ENCODE data around the gene APLNR.
A peak's percentile ranks its signal among the peaks of the same experiment; 100 is the strongest.

The APLNR gene

DNA sequence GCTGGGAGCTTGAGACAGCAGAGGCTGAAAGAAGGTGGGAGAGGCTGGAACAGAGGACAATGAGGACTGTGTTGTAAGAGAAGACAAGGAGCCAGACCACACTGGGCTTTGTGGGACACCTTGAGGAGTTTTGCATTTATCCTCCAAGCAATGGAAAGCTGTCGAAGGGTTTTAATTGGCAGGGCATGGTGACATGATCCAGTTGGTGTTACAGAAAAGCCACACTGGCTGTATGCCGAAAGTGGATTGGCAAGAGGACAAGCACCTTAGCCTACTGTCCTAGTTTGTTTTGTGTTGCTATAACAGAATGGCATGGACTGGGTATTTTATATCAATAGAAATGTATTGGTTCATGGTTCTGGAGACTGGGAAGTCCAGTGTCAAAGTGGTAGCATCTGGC is 14.0 kb upstream of the APLNR start:
- no peak for FAIRE-seq

DNA sequence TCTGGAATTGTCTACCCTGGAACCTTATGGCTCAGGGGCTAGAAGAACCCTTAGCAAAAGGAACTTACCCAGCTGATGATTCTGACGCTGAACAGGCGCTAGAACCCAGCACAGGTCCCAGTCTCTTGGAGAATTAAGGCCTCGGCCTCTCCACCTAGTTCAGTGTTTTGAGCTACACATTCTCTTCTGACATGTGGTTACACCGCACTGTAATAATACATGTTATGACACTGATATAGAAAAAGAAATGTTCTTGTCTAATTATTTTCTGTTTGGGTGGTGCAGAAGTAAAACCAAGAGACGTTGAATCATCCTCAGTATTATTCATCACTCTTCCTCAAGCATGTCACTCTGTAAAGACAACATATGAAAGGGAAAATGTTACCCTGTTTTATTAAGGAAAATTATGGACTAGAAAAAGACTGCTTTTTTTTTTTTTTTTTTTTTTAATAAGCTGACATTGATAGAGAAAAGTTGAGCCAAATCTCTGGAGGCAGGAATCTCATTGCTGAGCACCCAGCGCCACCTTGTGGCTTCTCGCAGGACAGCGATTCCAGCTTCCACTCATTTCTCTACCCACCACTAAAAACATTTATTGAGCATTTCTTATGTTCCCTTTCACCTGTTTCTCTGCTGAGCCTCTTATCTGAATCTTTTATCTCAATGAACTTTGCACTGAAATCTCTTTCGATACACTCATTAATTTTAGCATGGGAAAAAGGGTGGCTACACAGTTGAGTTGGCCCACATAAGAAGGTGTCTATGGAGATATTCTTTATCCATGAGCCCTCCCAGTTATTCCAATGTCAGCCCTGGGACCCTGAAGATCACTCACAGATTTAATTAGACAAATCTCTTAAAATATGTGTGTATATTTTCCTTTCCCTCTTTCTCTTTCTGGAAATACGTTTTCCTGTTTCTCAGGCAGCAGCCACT is 12.6 kb upstream of the APLNR start:
- peak; percentile 76 for FAIRE-seq

GRCh38 chr11:57248780-57249383 is 11.8 kb upstream of the APLNR start:
- no peak for FAIRE-seq

DNA sequence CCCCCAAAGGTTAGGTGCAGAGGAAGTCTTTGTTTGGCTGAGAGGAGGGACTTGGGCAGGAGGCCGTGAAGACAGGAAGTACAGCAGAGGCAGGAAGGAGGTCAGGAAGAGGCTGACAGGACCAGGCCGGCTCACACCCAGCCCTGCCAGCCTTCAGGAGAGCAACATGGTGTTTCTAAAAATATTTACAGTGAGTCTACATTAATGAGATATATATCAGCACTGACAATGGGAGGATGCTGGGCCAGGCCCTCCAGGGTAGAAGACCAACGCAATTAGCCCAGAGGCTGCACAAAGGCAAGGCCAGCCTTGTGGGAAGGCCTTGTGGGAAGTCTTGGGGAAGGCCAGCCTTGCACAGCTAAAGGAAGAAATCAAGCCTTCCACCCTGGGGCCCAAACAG is 7.9 kb upstream of the APLNR start:
- FAIRE-seq = no peak

- FAIRE-seq = no peak
Measured at GRCh38 chr11:57241353-57241972, 4.4 kb upstream of the APLNR start.

GRCh38 chr11:57240757-57241156 is 3.7 kb upstream of the APLNR start:
- no peak for FAIRE-seq

DNA sequence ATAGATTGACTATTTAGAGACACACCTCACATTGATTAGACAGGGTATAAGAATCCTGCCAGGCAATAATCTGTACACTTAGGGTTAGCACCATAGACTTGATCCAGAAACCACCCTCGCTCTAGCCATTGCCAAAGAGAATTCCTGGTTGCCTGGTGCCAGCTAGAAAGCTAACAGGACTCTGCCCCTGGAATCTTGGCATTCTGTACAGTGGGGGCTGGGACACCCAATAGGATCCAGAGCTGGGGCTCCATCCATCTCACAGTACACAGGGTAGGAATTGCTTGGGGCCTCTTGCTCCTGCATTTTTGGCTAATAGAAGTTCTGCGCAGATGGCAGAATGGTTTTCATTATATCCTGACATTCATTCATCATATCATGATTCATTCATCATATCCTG is 3.0 kb upstream of the APLNR start:
- no peak for FAIRE-seq

GRCh38 chr11:57239348-57239747 is 2.3 kb upstream of the APLNR start:
- FAIRE-seq = no peak

- FAIRE-seq = no peak
Measured at GRCh38 chr11:57235761-57236703, 1.0 kb downstream of the APLNR start.

- no peak for FAIRE-seq
Measured at GRCh38 chr11:57233702-57234101, 3.3 kb downstream of the APLNR start.

DNA sequence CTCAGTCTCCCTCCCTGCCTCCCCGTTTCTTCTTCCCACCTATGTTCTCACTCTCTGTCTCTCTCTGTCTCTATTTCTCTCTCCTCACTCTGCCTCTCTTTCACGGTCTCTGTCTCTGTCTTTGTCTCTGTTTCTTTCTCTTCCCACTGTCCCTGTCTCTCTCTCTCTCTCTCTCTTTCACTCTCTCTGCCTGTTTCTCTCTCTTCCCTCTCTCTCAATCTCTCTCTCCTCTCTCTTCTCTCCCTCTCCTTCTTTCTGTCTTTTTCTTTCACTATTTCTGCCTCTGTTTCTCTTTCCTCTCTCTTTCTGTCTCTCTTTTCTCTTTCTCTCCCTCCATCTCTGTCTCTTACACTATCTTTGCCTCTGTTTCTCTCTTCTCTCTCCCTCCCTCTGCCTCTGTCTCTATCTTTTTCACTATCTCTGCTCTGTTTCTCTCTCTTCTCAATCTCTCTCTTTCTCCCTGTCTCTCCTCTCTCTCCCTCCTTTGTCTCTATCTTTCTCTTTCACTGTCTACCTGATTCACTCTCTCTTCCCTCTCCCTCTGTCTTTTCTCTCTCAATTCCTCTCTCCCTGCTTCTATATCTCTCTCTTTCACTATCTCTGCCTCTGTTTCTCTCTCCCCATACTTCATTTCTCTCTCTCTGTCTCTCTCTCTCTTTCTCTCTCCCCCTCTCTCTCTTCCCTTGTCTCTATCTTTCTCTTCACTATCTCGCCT is 5.4 kb downstream of the APLNR start:
- FAIRE-seq = no peak

DNA sequence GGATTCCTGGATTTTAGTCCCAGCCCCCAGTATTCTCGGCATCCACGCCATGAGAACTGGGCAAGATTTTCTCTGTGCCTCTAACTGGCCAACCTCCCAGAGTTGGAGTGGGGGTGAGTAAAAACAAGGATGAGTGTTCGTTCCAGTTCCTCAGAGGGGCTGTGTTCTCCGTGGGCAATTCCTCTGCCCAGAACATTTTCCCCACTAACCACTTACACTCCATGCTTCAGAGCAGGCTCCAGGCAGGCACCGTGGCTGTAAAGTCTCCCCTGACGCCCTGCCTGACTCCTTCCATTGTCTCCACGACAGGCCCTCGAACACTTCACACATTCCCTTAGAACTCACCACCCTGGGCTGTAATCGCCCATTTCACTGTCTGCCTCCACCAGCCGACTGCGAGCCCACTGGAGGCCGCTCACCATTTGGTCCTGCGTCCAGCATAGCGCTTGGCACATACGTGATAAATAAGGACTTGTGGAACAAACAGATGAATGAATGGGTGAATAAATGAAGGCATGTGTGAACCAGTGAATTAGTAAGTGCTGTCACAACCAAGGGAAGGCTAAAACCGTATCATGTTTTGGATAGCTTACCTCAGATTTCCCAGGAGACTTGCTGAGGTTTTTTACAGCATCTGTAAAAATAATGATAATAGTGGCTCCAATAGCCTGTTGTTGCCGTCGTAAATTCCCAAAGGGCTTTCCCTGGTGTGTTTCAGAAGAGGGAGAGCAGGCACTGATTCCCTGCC is 6.1 kb downstream of the APLNR start:
- no peak for FAIRE-seq

DNA sequence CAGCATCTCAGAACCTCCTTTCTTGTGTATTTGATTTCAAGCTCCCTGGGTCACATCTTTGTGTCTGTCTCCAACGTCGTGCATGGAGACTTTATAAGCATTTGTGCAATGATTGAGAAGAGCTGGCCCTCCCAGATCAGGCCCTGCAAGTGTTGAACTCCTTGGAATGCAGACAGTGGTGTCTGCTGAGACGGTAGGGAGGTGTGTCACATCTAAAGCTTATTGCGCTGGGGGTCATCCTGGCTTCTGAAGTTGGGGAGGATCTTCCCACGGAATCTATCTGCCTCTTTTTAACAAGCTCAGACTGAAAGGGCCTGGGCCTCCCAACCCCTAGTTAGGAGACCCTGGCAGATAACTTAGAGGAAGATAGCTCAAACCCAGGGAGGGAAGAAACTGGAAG is 6.7 kb downstream of the APLNR start:
- FAIRE-seq = no peak

- FAIRE-seq = no peak
Measured at GRCh38 chr11:57228600-57228999, 8.4 kb downstream of the APLNR start.

DNA sequence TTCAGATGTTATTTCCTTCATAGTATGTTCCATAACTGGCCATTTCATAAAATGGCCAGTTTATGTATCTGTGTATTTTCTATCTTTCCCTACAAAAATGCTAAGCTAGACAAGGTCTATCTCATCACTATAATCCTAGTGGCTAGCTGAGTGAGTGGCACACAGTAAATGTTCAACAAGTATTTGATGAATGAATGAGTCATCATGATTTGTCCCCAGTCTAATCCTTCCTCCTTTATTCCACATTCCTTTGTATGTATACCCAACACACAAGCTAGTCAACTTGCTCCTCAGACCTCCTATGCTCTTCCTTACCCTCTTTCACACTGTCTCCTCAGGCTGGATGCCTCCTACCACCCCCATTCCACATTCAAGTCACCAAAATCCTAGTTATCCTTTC is 12.5 kb downstream of the APLNR start:
- no peak for FAIRE-seq

DNA sequence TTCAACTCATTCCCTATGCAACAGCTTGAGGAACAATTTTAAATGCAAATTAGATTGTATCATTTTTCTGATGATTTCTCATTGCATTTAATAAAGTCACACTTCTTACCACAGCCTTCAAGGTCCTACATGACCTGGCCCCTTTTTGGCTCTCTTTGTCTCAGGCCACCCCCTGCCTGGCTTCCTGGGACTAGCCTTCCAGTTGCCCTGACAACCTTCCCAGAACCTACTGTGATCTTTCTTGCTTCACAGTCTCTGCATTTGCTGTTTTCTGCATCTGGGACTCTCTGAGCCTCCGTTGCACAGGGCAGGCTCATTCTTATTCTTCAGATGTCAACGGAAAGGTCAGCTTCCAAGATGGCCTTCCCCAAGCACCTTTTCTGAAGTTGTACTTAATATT is 12.9 kb downstream of the APLNR start:
- FAIRE-seq = no peak

GRCh38 chr11:57223601-57224000 is 13.4 kb downstream of the APLNR start:
- no peak for FAIRE-seq

DNA sequence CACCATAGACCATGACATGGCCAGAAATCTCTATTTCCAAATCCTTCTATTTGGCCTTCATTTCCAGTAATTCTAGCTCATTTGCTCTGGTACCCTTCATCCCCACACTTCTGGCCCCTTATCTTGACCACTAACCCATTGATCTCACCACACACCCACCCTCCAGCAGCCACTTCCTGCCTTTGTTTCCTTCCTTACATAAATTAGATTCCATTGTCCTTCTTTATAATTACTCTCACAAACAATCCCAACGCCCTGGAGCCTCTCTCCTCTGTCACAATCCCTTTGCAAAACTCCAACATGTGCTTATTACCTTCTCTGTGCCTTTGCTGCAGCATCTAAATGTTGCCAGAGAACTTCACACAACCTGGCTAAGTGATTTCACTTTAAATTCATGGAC is 14.8 kb downstream of the APLNR start:
- FAIRE-seq = no peak

DNA sequence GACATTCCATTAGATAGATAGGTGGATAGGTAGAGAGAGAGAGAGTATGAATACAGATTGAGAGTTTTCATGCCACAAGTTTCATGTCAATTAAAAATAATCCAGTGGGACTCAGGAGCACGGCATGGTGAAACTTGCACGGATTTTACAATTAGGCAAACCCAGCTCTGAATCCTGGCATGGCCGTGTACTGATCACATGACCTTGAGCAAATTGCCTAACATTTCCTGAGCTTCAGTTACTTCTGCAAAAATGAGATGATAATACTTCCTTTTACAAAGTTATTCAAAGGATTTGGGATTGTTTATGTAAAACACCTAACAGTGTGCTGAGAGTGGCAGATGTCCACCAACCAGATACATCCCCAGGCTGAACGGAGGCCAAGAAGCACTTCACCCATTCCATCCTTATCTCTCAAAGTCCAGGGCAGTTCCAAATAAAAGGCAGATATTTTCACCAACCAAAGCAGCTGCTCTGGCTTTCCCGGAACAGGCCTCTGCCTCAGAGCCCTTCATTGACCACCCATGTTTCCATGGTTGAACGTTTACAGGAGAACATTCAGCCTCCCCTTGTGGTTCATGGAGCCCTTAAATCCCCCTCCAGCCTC is 17.9 kb downstream of the APLNR start:
- FAIRE-seq = no peak

DNA sequence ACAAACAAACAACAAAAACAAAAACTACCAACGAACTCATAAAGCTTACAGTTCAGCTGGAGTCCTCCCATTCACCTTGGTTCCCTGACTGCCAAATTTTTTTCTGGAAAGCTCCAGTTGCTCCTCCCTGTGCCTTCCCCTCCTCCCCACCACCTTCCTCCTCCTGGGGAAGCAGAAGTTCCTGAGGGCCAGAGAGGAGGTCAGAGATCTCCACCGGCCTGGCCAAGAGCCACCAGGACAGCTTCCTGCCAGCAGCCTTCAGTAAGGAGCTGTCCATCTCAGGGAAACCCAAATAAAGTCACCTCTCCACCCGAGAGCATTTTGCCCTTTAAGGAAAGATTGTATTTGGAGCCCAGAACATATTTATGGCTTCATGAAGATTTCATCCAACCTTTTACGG is 20.0 kb downstream of the APLNR start:
- no peak for FAIRE-seq

DNA sequence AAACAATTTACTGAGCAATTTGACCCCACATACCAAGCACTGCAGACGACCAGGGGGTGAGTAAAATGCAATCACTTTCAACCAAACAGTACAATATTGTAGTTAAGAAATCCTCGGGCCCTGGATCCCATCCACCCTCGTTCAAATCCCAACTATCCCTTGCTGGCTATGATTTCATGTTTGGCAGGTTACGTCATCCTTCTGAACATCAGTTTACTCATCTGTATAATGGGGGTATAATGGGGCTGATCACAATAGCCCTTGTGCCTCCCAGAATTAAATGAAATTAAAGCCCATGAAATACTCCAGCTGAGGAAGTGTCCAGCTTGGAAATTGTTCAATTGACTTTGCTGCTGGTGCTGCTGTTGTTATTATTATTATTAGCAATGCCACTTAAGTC is 20.6 kb downstream of the APLNR start:
- FAIRE-seq = no peak
